ENCODE data around the gene XYLB.
"Not testable (repeated sequence)": the region's sequence is repeated elsewhere in the genome, so short reads cannot be mapped to it uniquely, and the experiment has no call there.

The XYLB gene

DNA sequence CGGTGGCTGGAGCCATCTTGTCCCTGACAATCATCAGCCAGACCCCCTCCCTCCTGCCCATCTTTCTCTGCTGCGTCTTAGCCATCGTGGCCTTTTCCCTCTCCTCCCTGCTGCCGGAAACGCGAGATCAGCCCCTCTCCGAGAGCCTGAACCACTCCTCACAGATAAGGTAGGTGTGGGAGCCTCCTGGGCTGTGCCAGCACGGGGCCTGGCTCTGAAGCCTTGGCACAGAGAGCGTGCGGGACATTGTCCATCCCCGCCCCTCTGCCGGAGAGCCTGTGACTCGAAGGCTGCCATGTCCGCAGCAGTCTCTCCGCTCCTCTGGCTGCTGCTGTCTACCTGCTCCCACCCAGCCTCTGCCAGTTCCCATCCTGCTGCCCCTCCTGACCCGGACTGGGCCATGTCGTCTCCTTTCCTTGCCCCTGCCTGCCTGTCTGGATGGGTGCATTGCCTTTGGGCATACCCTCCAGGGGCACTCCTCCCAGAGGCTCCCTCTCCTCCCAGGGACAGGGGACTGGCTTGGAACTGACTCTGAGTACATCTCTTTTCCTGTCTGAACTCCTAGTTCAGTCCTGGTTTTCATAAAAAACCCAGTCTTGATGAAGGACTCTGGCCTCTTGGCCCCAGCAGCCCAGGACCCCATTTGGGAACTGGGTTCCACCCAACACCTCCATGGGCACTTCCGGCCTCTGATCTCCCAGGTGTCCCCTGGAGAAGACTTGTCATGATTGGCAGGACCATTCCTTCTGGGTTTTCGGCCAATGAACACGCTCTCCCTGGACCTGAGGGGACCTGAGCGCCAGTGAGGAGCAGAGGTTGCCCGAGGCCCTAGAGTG, 30.0 kb upstream of the XYLB start:
- H3K36me3 Mint-ChIP-seq, result no peaks in the 10 kb centered on the region
- no peak overlapping the region for H3K4me3 Mint-ChIP-seq

DNA sequence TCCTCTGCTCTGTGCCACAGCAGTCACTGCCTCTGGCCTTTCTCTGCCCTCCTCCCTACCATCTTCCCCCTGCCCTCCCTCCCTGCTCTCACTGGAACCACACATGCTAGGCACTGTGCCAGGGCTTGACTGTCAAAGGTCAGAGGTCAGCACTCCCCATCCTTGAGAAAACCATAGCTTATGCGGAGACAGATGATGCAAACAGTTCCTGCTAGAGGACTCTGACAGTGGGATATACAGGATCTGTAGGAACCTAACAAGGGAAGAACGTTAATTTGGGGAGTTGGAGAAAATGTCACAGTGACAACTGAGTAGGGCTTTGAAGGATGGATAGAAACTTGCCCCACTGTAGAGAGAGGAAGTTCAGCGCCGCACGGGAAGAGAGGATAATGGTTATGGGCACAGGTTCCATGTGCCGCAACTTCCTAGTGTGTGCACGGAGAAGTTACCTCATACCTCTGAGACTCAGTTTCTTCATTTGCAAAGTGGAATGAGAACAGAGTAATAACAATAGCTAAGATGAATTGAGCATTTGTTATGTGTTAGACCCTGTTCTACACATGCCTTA, 29.3 kb upstream of the XYLB start:
- no peak overlapping the region for H3K27ac Mint-ChIP-seq
- H3K4me3 Mint-ChIP-seq, result no peak overlapping the region
- H3K9me3 Mint-ChIP-seq, result no peaks in the 10 kb centered on the region
- peaks cover 2% of the 10 kb centered on the region for H3K27me3 Mint-ChIP-seq
- H3K36me3 Mint-ChIP-seq, result no peaks in the 10 kb centered on the region
- no peaks in the 10 kb centered on the region for H3K4me1 Mint-ChIP-seq

More for the DNA sequence above, 30.0 kb upstream of the XYLB start:
- Mint-ChIP-seq H3K27ac (peak overlapping the region; percentile 59), H3K9me3 (no peaks in the 10 kb centered on the region), H3K4me1 (no peaks in the 10 kb centered on the region), H3K27me3 (no peaks in the 10 kb centered on the region)

DNA sequence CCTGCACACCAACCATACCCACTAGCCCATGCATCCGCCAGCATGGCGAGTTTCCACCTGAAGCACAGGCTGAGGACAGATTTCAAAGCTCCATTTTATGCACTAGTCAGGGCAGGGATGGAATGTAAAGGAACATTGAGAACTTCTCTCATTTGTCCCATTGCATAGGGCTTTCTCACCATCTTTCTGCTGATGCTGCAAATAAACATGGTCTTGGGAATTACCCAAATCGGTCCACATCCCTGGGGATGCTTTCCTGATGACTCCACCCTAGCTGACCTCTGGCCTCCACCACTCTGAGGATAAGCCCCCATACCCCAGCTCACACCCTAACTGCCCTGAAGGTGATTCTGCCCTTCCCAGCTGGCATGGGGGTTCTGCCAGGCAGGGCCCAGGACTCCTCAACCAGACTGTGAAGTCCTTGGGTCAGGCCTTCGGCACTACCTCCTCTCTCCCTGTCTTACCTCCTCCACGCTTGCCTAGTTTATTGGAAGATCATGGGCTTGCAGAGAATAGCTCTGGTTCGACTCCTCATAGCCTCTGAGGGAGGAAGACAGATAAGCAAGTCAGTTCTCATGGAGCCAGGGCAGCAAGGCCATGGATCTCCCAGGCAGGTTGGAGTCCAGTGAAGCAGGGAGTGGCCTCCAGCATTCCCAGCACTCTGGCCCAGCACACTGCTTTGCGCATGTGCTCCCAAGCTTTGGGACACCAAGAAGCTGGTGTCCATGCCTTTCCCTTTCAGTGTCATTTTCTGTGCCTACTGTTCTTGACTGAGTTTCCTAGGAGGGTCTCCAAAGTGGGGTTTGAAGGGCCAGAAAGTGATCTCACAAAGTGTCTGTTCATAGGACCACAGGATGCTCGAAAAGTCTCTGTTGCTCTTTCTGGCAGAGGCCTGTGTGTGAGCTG, 27.6 kb upstream of the XYLB start:
- no peaks in the 10 kb centered on the region for H3K9me3 Mint-ChIP-seq
- peaks cover 4% of the 10 kb centered on the region for H3K27me3 Mint-ChIP-seq
- H3K27ac Mint-ChIP-seq, result no peak overlapping the region
- no peak overlapping the region for H3K4me3 Mint-ChIP-seq
- no peaks in the 10 kb centered on the region for H3K36me3 Mint-ChIP-seq
- no peaks in the 10 kb centered on the region for H3K4me1 Mint-ChIP-seq

DNA sequence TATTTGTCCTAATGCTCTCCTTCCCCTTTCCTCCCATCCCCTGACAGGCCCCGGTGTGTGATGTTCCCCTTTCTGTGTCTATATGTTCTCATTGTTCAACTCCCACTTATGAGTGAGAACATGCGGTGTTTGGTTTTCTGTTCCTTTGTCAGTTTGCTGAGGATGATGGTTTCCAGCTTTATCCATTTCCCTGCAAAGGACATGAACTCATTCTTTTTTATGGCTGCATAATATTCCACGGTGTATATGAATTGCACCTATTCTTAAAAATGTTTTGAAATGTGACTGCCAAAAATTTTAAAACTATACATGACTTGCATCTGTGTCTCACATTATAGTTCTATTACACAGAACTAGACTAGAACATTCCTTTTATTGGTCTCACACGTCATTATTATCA, 25.9 kb upstream of the XYLB start:
- not testable (repeated sequence) for H3K27ac Mint-ChIP-seq, H3K36me3 Mint-ChIP-seq, H3K9me3 Mint-ChIP-seq, H3K27me3 Mint-ChIP-seq, H3K4me3 Mint-ChIP-seq, H3K4me1 Mint-ChIP-seq

DNA sequence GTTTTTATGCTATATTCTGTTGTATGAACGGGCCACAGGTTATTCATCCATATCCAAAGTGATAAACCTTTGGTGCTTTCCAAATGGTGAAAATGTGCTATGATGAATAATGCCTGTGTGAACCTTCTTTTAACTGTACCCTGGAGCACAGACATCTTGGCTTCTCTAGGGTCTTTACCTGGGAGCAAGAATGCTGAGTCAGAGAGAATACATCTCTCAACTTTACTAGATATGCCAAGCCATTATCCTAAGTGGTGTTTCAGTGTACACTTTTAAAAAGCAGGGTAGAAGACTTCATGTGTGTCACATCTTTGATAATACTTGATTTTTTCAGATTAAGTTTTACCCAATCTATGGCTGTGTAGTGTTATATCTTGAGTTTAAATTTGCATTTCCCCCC, 23.5 kb upstream of the XYLB start:
- H3K36me3 Mint-ChIP-seq, result no peaks in the 10 kb centered on the region
- H3K9me3 Mint-ChIP-seq, result no peaks in the 10 kb centered on the region
- H3K4me3 Mint-ChIP-seq, result no peak overlapping the region
- H3K27ac Mint-ChIP-seq, result no peak overlapping the region
- no peaks in the 10 kb centered on the region for H3K4me1 Mint-ChIP-seq
- H3K27me3 Mint-ChIP-seq, result peaks cover 4% of the 10 kb centered on the region

DNA sequence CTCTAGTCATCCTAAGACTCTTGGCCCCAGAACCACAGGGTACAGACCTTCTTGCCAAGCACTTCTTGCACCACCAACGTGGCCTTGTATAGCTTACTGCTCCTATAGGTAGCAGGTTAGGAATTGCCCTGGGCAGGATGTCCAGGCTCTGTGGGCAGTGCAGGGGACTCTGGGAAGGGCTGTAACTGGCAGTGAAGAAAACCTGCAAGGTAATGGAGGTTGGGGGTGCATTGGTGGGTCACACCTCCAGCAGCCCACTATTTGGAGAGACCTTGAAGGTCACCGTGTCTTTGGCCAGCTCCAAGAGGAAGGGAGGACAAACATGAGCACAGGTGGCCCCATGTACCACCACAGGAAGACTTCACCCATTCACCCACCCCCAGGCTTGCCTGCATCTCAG, 21.3 kb upstream of the XYLB start:
- H3K9me3 Mint-ChIP-seq, result no peaks in the 10 kb centered on the region
- H3K27me3 Mint-ChIP-seq, result peaks cover 4% of the 10 kb centered on the region
- H3K4me1 Mint-ChIP-seq, result no peaks in the 10 kb centered on the region
- no peak overlapping the region for H3K4me3 Mint-ChIP-seq
- no peak overlapping the region for H3K27ac Mint-ChIP-seq
- H3K36me3 Mint-ChIP-seq, result no peaks in the 10 kb centered on the region

DNA sequence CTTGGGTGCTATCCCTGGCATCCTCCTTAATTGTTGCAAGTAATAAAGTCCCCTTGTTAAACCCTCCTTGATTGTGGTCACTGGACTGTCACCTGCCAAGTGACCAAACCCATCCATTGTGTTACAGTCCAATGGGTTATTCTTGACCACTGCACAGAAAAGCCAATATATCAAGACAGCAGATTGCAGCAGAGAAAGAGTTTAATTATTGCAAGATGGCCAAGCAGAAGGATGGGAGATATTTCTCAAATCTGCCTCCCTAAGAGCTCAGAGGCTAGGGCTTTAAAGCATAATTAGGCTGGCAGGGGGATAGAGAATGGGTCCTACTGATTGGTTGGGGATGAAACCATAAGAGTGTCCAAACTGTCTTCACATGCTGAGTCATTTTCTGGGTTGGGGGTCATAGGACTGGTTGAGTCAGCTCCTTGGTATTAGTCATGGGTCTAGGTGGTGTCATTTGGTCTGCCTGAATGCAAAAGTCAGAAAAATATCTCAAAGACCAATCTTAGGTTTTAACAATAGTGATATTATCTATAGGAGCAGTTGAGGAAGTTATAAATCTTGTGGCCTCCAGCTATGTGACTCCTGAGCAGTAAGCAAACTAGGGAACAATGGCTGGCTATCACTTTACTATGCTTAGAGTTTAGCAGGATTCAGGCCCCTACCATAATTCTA, 19.1 kb upstream of the XYLB start:
- no peak overlapping the region for H3K4me3 Mint-ChIP-seq
- H3K27me3 Mint-ChIP-seq, result peaks cover 2% of the 10 kb centered on the region
- no peak overlapping the region for H3K27ac Mint-ChIP-seq
- H3K4me1 Mint-ChIP-seq, result no peaks in the 10 kb centered on the region
- H3K36me3 Mint-ChIP-seq, result no peaks in the 10 kb centered on the region
- H3K9me3 Mint-ChIP-seq, result no peaks in the 10 kb centered on the region

DNA sequence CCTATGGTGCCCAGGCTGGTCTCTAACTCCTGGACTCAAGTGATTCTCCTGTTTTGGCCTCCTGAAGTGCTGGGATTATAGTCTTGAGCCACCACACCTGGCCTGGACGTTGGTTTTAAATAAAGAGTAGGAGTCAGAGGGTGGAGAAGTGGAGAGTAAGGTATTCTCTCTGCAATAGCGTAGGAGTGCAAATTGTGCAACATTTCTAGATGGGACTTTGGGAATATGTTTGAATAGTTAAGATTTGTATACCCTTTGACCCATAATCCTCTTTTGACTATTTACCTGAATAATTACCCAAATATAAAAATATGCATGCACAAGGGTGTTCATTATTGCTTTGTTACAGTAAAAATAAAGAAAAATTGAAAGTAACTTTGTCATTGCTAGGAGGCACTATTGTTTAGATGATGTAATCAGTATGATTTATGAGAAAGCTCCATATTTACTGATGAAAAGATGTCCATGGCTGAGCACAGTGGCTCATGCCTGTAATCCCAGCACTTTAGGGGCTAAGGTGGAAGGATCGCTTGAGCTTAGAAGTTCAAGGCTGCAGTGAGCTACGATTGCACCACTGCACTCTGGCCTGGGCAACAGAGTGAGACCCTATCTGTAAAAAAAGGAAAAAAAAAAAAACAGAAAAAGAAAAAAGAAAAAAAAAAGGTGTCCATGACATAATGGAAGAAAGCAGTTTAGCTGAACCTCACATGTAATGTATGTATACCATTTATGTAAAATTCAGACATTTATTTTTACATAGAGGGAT, 15.1 kb upstream of the XYLB start:
- Mint-ChIP-seq H3K36me3 (no peaks in the 10 kb centered on the region), H3K9me3 (no peaks in the 10 kb centered on the region), H3K4me3 (no peak overlapping the region), H3K27ac (no peak overlapping the region), H3K4me1 (no peaks in the 10 kb centered on the region), H3K27me3 (no peaks in the 10 kb centered on the region)

DNA sequence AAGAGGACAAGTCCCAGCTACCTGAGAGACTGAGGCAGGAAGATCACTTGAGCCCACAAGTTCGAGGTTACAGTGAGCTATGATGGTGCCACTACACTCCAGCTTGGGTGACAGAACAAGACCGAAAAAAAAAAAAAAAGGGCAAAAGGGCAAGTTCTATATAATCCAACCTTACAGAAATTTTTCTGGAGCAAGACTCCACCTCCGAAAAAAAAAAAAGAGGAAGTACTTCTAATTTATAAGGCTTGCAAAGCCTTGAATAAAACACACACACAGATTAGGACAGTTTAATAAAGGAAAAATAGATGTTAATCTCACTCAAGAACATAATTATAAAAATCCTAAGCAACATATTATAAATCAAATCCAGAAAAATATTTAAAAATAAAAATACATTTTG, 14.4 kb upstream of the XYLB start:
- Mint-ChIP-seq H3K4me1 (no peaks in the 10 kb centered on the region), H3K9me3 (no peaks in the 10 kb centered on the region), H3K27ac (no peak overlapping the region), H3K36me3 (no peaks in the 10 kb centered on the region), H3K4me3 (no peak overlapping the region), H3K27me3 (no peaks in the 10 kb centered on the region)

DNA sequence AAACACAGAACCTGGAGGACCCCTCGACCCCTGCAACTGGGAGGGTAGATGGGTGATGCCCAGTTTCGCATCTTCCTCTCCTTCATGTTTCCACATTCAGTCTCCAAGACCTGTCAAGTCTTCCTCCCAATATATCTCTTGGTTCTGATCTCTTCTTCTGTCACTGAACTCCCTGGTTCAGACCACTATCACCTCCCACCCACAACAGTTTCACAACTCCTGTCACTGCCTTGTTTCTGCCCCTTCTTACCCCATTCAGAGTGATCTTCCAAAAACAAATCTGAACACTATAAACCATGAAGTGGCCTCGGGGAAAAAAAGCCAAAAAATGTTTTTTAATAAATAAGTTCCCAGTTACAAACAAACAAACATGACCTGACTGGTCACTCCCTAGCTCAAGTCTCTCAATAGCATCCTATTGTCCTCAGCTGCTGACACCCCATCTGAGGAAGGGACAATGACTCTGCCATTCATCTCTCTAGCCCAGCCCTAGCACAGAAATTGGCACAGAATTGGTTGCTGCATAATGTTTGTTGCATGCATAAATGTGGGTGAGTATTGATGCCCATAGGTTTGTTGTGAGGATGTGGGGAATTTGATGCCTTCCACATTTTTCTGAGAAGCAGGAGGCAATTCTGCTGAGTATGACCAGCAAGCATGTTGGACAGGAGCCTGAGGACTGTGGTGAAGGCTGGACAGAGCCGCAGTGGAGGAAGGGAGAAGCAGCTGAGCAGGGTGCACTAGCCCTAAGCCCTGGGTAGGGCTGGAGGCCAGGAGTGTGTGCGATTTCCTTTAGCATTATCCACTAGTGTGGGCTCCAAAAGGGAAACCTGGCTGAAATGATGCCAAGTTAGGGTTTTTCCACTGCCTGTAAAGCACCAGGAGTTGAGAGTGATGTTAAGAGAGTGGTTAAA, 12.2 kb upstream of the XYLB start:
- no peak overlapping the region for H3K27ac Mint-ChIP-seq
- no peaks in the 10 kb centered on the region for H3K9me3 Mint-ChIP-seq
- H3K4me1 Mint-ChIP-seq, result no peaks in the 10 kb centered on the region
- H3K27me3 Mint-ChIP-seq, result no peaks in the 10 kb centered on the region
- H3K36me3 Mint-ChIP-seq, result no peaks in the 10 kb centered on the region
- H3K4me3 Mint-ChIP-seq, result no peak overlapping the region

DNA sequence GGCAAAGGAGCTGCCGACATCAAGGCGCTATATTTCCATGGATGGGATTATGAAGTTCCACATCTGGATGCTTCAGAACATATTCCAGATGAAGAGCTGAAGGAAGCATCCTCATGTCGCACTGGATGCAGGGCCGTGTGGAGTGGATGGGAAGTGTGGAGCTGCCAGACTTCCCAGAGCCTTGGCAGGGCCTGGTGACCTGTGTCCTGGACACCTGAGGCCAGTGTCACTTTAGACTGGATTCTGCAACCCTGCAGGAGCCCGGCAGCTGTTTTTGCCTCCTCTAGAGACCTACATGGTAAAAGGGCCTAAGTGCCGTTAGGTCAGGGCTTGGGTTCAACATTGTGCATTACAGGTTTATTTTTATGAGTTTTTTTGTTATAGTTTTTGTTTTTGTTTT, 11.3 kb upstream of the XYLB start:
- Mint-ChIP-seq H3K36me3 (no peaks in the 10 kb centered on the region), H3K4me3 (no peak overlapping the region), H3K4me1 (no peaks in the 10 kb centered on the region), H3K9me3 (no peaks in the 10 kb centered on the region), H3K27me3 (no peaks in the 10 kb centered on the region), H3K27ac (no peak overlapping the region)

DNA sequence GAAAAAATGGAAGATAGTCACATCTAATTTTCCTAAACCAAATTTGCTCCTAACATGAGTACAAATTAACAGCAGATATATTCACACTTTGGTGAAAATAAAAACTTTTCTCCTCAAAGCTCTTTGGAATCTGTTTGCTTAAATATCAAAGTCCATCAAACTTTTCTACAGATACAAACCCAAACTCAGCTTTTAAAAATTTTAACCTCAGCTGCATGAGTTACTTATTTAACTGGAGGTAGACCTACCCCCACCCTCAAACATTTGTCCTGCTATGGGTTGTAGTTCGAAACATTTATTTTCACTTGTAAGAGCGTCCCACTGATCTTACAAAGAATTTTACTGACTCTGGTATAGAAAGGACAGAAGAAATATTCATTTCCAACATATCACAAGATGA, 8.9 kb upstream of the XYLB start:
- Mint-ChIP-seq H3K9me3 (no peaks in the 10 kb centered on the region), H3K4me1 (no peaks in the 10 kb centered on the region), H3K36me3 (no peaks in the 10 kb centered on the region), H3K4me3 (no peak overlapping the region), H3K27ac (no peak overlapping the region), H3K27me3 (no peaks in the 10 kb centered on the region)

DNA sequence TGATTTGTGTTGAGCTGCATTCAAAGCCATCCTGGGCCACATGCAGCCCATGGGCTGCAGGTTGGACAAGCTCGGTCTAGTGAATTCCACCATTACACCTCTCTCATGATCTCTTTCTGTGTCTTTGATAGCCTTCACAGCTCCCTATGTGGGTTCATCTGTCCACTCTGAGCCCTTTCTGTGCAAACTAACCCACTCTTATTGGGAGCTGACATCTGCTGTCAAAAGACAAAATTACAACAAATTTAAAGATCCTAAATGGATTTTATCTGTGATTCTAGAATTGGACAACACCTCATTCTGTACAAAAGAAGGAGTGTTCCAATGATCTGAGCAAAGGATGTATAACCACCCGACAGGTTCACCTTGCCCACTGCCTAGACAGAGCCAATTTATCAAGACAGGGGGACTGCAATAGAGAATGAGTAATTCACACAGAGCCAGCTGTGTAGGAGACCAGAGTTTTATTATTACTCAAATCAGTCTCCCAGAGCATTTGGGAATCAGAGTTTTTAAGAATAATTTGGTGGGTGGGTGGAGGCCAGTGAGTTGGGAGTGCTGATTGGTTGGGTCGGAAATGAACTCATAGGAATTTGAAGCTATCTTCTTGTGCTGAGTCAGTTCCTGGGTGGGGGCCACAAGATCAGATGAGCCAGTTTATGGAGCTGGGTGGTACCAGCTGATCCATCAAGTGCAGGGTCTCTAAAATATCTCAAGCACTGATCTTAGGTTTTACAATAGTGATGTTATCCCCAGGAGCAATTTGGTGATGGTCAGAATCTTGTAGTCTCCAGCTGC, 2.6 kb upstream of the XYLB start:
- Mint-ChIP-seq H3K36me3 (no peaks in the 10 kb centered on the region), H3K4me3 (no peak overlapping the region), H3K27me3 (peaks cover 2% of the 10 kb centered on the region), H3K9me3 (no peaks in the 10 kb centered on the region), H3K4me1 (no peaks in the 10 kb centered on the region), H3K27ac (no peak overlapping the region)
